Measurements from ENCODE around the gene ANXA1. TPM values are rescaled to one million over a fixed set of nuclear protein-coding genes. Genes with fewer than 3 reads are reported as not detected.

The ANXA1 gene
- total and polyA plus RNA-seq, 5 donors from 2014 or later = 50.7 to 274 (median 88.7) TPM

- H3K27me3 Mint-ChIP-seq = peaks cover 5% of the 10 kb centered on the region
- H3K27ac Mint-ChIP-seq = no peak overlapping the region
- H3K9me3 Mint-ChIP-seq = peaks cover 0 to 8% (median 0%) of the 10 kb centered on the region in 7 donors
- no peak overlapping the region for H3K4me3 ChIP-seq (ENCODE audit: low read depth, low read length)
- no peaks in the 10 kb centered on the region for H3K36me3 ChIP-seq (ENCODE audit: control insufficient read depth, insufficient read depth, low read length)
- H3K36me3 Mint-ChIP-seq = no peaks in the 10 kb centered on the region
- H3K4me1 Mint-ChIP-seq = peaks cover 0 to 5% (median 0%) of the 10 kb centered on the region in 4 donors
- no peaks in the 10 kb centered on the region for H3K9me3 ChIP-seq (ENCODE audit: control insufficient read depth in 2 of 2, low read length in 2 of 2)
- H3K4me3 Mint-ChIP-seq = no peak overlapping the region
- H3K27me3 ChIP-seq (ENCODE audit: control insufficient read depth, insufficient read depth, low read length) = no peaks in the 10 kb centered on the region
- DNase-seq = no peak
- no peaks in the 10 kb centered on the region for H3K4me1 ChIP-seq (ENCODE audit: control insufficient read depth, insufficient read depth, low read length, poor library complexity, severe bottlenecking)
- H3K27ac ChIP-seq (ENCODE audit: insufficient read depth, low read length, poor library complexity, severe bottlenecking) = no peak overlapping the region
- no peak for ATAC-seq (ENCODE audit: low read depth in 2 of 2)
These were observed 64.4 kb downstream of the ANXA1 start for GRCh38 chr9:73216100-73216499.

Other genes starting within 250 kb of the ANXA1 start
- gene ALDH1A1, start 198.8 kb upstream of the ANXA1 start, total RNA-seq = 1.0 TPM
- gene ALDH1A1, start 198.8 kb upstream of the ANXA1 start, polyA plus RNA-seq = under 1 TPM in 1 of 4 donors, not detected in 3; 0.10 TPM